ENCODE data around the gene OMP. TPM values are rescaled to one million over a fixed set of nuclear protein-coding genes. Genes with fewer than 3 reads are reported as not detected.

OMP gene
- total RNA-seq, 6 experiments from 2014 or later, result 1.0 to 4.2 (median 2.0) TPM; not detected in 1

GRCh38 chr11:77106321-77106720 lies 3.7 kb downstream of the OMP start:
- Histone ChIP-seq H3K9me3 (no peaks in the 10 kb centered on the region), H3K4me3 (no peak overlapping the region), H3K27me3 (no peaks in the 10 kb centered on the region), H3K27ac (no peak overlapping the region), H3K36me3 (peaks cover 0 to 10% (median 0%) of the 10 kb centered on the region in 4 donors), H3K4me1 (peaks cover 0 to 21% (median 5%) of the 10 kb centered on the region in 4 donors)
- intact Hi-C loops (cut with DNase I), result no loop called here
- WGBS (ENCODE audit: insufficient coverage, low coverage, low lambda C conversion rate, missing lambda C conversion rate), result 100% methylated on average over 1 of the region's 7 CpGs
- ATAC-seq, result peak; percentile 23 to 71 (median 54)
- DNase-seq, result peak in 2 of 3 donors; percentile 58 to 68
- TF ChIP-seq CTCF (IDR thresholded peaks at IDR 0.05) (no peak), POLR2A (IDR thresholded peaks at IDR 0.05) (no peak)

GRCh38 chr11:77106759-77107158 lies 4.1 kb downstream of the OMP start:
- Histone ChIP-seq H3K9me3 (no peaks in the 10 kb centered on the region), H3K36me3 (peaks cover 0 to 10% (median 0%) of the 10 kb centered on the region in 4 donors), H3K4me1 (peaks cover 0 to 21% (median 5%) of the 10 kb centered on the region in 4 donors), H3K27me3 (no peaks in the 10 kb centered on the region), H3K27ac (no peak overlapping the region), H3K4me3 (no peak overlapping the region)
- 90% methylated on average over 2 of the region's 13 CpGs for WGBS (ENCODE audit: insufficient coverage, low coverage, low lambda C conversion rate, missing lambda C conversion rate)
- ATAC-seq (no peak), DNase-seq (no peak)
- intact Hi-C loops (cut with DNase I), result no loop called here
- TF ChIP-seq POLR2A (IDR thresholded peaks at IDR 0.05) (no peak), CTCF (IDR thresholded peaks at IDR 0.05) (no peak)

GRCh38 chr11:77107950-77108349 lies 5.3 kb downstream of the OMP start:
- intact Hi-C loops (cut with DNase I), result no loop called here
- Histone ChIP-seq H3K27ac (no peak overlapping the region), H3K9me3 (no peaks in the 10 kb centered on the region), H3K4me1 (peaks cover 0 to 21% (median 5%) of the 10 kb centered on the region in 4 donors), H3K27me3 (no peaks in the 10 kb centered on the region), H3K4me3 (no peak overlapping the region), H3K36me3 (peaks cover 0 to 7% (median 0%) of the 10 kb centered on the region in 4 donors)
- no peak for TF ChIP-seq CTCF (IDR thresholded peaks at IDR 0.05)
- TF ChIP-seq POLR2A (IDR thresholded peaks at IDR 0.05), result no peak
- ATAC-seq (peak; percentile 2 to 75 (median 47)), DNase-seq (peak in 1 of 3 donors; percentile 82)
- WGBS (ENCODE audit: insufficient coverage, low coverage, low lambda C conversion rate, missing lambda C conversion rate), result 21% methylated on average over 2 of the region's 3 CpGs

- ATAC-seq, result peak in 1 of 4 donors; percentile 2
Measured at GRCh38 chr11:77108436-77108835, 5.8 kb downstream of the OMP start.

More at GRCh38 chr11:77108436-77108835, 5.8 kb downstream of the OMP start:
- intact Hi-C loops (cut with DNase I), result no loop called here
- Histone ChIP-seq H3K36me3 (peaks cover 0 to 2% (median 0%) of the 10 kb centered on the region in 4 donors), H3K9me3 (no peaks in the 10 kb centered on the region), H3K4me3 (no peak overlapping the region), H3K27ac (no peak overlapping the region), H3K4me1 (peaks cover 0 to 21% (median 5%) of the 10 kb centered on the region in 4 donors), H3K27me3 (no peaks in the 10 kb centered on the region)
- no peak for DNase-seq
- WGBS (ENCODE audit: insufficient coverage, low coverage, low lambda C conversion rate, missing lambda C conversion rate), result 41% methylated on average over 1 of the region's 9 CpGs
- TF ChIP-seq POLR2A (IDR thresholded peaks at IDR 0.05) (no peak), CTCF (IDR thresholded peaks at IDR 0.05) (no peak)
